HG02938 (cell line): ENCODE results near the gene SKIC8.

Experiments
- ATAC-seq: cut with Tn5 transposase; IDR thresholded peaks from one replicate; pipeline ENCODE4 v1.9.1; 2021; ENCODE audit warnings: mild to moderate bottlenecking, moderate library complexity; ENCODE audit not compliant: unreplicated experiment

Gene SKIC8

DNA sequence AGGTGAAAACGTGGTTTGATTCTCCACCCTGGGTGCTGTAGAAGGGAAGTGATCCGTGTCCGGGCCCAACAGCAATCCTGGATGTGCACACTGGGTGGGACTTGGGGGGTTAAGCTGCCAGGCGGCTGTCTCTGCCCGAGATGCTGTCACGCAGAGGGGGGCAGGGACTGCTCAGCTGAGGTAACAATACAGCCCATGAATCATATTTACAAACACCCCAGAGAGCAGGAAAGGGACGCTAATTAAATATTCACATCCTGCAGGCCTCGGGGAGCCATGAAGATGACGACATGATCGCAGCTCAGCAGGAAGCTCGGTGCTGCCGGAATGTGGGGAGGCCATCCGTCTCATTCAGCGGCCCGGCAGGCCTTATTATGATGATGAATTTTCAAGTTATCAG lies 22.8 kb upstream of the SKIC8 start:
- no peak for ATAC-seq

DNA sequence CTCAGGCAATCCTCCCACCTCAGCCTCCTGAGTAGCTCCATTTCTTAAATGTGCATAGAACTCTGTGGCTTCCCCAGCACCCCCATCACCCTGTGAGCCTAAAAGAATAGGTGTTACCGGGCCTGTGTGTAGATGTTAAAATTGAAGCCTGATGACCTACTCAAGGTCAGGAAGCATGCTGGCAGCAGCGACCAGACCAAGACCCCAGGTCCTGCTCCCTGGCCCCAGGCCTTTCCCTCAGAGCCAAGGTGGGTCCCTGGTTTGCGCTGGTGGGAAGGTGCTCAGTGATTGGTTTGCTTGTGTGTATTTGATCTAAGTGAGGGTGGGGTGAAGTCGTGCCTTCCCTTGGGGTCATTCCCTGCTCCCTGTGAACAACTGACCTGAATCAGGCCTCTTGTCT lies 22.4 kb upstream of the SKIC8 start:
- ATAC-seq: no peak

DNA sequence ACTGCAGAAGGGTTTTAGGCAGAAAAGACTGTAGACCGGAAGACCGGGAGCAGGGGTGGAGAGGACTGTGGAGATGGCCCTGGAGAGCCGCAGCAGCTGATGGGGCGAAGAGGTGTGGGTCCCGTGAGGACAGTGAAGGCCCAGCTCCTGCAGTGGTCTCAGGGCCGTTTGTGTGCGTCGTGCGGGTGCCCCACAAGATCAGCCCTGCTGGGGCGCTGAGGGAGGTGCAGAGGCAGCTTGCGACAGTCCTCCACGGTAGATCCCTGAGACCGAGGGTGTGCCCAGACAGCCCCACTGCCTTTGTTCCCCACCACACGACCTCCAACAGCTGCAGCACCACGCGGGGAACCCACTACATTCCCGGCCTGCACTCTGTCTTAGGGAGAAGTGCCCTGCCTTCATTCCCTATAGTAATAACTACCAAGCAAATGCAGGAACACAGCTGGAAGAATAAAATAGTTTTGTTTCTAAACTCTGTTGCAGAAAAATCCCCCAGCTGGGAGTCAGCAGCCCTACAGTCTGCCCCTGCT lies 21.7 kb upstream of the SKIC8 start:
- ATAC-seq: no peak

DNA sequence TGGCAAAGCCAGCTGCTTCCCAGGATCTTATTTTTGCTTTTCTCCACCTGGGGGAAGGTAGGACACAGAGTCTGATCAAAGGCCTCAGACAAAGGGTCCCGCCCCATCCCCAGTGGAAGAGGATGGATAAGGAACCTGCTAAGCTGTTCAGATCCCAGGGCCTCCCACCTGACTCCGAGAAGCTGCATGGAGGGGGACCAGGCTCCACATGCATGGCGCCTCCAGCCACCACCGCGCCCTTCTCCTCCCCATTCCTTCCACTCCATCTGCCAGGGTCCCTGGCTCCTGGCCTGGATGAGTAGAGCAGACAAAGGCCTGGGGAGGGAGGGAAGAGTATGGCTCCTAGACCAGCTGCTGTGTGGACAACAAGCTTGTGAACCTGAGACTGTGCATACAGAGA lies 20.8 kb upstream of the SKIC8 start:
- no peak for ATAC-seq

DNA sequence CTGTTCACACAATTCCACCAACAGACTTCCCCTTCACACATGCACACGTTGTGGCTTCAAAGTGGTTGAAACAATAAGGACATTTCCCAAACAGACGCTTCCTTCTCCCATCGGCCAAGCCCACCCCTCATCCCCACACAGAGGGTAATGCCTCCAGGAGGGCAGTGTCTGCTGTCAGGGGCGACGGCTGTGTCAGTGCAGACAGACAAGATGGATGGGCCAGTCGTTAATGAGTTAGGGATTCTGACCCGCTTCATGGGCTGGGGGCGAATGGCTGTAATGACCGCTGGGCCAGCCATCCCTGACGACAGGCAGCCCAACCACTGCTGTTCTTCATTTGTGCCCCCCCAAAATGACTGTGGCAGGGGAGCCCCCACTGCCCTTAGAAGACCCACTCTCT lies 20.2 kb upstream of the SKIC8 start:
- no peak for ATAC-seq

DNA sequence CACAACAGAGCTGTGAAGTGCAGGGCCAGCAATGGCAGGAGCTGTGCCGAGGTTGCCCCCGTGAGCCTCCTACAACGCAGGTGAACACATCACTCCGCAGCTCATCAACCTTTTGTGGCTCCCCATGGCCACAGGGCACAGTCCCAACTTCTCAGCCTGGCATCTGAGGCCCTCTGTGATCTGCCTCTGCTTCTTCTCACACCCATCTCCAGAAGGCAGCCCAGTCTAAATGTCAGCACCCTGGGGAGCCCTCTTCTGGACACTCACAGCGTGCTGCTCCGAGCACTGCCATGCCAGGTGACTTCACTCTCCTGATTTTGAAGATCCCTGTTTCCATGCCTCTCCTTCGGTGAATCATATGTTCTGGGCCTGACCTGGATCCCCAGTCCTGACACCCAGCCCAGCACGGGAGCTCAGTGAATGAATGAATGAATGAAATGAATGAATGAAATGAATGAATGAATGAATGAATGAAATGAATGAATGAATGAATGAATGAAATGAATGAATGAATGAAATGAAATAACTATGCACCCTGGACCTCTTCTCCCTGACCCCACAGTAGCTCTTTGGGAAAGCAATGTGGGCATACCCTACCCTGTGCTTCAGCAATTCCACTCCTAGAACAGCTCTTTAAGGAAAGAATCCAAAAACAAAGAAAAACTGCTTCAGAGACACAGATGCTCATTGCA lies 17.9 kb upstream of the SKIC8 start:
- ATAC-seq: no peak

DNA sequence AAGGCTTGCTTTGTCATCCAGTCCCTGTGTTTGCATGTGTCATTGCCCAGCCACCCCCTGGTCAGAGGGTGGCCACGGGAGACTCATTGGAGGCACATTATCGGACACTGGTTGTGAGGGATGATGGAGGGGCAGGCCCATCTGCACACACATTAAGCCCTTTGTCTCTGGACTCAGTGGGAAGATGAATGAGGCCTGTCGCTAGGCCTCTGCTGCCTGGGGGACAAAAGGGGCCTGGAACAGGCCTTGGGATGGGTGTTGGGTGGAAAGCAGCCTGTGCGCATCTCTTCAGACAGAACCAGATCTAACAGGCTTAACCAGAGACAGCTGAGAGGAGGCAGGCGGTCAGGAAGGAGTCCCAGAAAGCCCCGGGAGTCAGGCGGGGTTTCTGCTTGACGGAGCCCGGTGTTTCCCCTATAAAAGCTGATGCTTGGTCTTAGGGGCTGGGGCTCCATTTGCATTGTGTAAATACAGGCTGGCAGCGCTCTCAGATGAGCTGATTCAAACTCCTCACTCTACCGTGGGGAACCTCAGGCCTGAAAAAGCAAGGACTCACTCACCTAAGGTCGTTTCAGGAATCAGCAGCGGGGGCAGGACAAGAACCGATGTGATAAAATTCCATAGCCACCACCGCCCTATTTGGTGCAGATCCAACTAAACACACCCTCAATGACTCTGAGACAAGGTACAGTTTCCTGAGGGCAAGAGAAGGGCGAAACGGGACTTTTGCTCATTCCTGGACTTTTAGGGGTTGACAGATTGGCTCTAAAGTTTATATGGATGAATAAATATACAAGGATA lies 17.1 kb upstream of the SKIC8 start:
- ATAC-seq: no peak

DNA sequence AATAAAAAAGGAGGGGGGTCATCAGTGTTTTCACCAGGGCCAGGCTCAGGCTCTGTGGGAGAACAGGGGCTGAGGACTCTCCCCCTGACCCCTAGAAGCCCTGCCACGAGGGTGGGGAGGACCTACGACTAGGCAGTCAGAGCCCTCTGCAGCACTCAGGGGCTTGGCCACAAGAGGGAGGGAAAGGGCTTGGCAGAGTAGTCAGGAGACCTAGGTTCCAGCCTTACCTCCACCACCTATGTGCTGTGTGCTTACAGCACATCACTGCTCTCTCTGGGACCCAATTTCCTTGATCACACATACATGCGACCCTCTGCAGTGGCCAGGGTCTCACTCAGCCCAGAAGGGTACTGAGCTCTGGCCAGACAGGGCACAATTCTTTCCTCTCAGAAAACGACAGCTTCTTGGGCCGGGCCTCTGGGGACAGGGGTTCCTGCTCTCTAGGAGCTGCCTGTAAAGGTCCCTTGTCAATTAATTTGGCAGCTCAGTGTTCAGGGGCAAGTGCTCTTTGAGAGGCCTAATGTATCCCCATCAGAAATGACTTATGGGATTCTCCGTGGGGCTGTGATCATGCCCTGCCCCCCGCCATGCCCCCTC lies 16.4 kb upstream of the SKIC8 start:
- no peak for ATAC-seq

DNA sequence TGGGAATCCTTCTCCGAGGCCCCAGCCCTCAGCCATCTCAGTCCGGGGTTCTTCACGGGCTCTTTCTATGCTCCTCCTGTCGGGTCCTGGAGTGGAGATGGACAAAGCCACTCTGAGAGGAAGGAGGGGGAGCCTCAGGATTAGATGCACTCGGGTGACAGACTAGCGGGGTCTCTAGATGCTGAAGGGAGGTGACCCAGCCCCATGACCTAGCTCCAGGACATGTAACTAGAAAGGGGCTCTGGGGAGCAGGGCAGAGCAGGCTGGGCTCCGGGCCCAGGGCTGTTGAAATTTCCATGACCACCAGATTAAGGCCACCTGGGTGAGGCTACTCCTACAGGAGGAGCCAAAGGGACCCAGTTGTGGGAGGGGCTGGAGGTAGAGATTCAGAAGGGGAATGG lies 14.8 kb upstream of the SKIC8 start:
- ATAC-seq: no peak

DNA sequence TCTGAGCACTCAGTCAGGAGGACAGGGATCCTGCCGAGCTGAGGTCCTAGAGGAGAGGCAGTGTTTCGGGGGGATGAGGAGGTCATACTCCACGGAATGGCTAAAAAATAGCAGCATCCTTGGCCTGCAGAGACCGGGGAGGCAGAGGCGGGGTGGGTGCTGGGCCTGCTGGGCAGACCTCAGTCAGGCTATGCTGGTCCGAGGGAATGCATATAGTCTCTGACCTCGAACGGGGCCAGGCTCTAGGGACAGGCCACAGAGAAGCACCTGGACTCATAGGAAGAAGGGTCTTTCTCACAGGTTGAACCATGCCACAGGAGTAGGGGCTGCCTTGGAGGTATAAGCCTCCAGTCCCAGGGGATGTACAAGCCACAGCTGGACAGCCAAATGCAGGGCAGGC lies 14.0 kb upstream of the SKIC8 start:
- no peak for ATAC-seq

DNA sequence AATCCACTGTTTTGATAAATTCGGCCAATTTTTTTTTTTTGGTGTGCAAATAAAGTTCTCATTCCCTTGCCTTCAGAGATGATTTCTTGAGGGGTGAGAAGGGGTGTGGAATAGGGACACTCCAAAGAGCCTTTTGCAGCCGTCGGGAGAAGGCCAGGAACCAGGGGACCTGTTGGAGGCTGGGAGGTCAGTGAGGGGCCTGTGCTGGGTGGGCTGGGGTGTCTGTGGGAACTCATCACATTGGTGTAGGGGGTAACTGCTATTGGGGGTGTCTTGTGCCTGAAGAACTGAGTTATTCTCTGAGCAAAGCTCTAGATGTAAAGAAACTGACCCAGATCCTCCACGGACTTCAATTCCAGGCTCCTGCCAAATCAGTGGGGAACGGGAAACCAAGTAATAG lies 13.5 kb upstream of the SKIC8 start:
- ATAC-seq: no peak

DNA sequence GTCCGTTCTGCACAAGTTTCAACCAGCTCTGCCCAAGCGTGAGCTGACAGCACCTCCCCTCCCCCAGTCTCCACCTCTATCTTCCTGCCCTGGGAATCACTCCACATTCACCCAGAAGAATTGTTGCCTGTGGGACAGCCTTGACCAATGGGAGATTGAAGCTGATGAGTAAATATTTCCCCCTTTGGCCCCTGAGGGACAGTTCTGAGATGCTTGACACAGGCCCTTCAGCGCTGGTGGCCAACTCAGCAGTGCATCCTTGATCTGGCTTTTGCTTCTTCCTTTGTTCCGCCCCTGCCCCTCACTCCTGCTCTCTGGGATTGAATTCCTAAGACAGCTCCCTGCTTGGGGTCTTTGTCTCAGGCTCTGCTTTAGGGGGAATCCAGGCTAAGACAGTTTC lies 13.1 kb upstream of the SKIC8 start:
- no peak for ATAC-seq

DNA sequence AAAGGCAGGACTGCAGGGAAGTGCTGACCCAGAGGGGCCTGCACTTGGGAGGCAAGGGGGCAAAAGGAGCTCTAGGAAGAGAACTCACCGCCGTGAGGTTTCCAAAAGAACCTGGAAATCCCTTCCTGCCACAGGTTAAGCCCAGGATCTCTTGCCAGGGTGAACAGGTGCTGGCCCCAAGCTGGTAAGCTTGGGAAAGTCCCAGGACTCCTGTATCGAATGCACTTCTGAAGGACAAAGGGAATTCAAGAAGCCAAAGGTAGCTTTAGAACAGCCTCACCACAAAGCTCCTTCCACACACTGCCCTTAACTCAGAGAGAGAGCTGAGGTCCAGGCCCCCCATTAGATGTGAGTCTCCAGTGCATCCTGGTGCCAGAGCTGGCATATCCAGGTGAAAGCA lies 11.9 kb upstream of the SKIC8 start:
- ATAC-seq: no peak

DNA sequence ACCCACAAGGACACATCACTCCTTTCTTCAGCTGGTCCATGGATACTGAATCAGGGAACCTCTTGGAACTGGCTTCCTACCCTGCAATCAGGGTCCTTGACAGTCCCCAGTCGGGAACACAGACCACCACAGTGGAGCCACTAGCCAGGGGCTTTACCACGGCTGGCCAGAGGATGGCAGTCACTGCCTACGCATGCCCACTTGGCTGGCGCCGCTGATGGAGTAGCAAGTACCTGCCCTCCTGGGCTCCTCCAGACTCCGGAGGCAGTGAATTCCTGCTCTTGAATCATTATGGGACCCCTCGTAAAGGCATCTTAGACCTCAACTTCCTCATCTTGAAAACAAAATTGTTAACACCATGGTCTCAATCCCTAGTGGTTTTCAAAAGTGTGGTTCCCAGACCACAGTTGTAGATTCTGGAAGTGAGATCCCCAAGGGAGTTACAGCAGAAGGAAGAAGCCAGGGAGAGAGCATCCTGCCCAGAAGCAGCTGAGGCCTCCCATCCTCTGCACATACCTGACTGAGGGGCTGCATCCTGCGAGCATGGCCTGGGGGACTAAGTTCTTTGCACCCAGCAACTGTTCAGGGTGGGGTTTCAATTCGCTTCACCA lies 9.1 kb upstream of the SKIC8 start:
- ATAC-seq: no peak

DNA sequence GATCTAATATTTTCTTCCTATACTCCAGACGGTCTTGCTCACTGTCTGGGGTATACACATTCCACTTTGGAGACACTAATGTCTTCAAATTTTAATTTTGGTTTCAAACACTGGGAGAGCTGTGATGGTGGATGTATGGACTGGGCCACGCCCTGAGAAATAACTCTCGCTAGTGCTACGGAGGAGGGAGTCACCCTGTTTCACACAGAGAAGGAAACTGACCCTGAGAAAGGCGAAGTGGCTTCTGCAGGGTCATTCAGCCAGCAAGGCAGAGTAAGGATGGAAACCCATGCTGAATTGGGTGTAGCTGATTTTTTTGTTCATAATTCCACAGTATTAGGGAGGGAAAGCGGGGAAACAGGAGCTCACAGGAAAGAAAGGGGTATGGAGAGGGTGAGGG lies 8.6 kb upstream of the SKIC8 start:
- no peak for ATAC-seq

DNA sequence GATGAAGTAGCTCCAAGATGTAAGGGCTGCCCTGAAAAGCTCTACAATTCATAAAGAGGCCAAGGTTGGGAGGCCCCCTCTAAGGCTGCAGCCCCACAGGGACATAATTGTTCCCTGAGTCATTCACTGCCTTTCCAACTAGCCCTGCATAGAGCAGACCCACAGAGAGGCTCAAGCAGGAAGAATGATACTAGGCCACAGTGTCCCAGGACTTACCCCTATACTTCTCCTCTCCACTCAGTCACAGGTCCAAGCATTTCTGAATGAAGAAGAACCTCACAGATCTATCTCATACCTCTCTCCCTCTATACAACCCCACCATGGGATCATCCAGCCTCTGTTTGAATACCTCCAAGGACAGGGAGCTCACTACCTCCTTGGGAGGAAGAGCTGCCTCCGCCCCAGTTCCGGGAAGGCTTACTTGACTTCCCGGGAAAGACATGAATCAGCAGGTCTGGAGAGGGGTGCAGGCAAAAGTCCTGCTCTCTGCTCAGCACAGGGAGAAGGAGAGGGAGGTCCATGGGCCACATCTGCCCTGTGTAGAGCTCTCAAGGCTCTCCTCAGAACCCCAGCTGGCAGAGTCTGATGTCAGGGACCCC lies 6.9 kb upstream of the SKIC8 start:
- ATAC-seq: no peak

DNA sequence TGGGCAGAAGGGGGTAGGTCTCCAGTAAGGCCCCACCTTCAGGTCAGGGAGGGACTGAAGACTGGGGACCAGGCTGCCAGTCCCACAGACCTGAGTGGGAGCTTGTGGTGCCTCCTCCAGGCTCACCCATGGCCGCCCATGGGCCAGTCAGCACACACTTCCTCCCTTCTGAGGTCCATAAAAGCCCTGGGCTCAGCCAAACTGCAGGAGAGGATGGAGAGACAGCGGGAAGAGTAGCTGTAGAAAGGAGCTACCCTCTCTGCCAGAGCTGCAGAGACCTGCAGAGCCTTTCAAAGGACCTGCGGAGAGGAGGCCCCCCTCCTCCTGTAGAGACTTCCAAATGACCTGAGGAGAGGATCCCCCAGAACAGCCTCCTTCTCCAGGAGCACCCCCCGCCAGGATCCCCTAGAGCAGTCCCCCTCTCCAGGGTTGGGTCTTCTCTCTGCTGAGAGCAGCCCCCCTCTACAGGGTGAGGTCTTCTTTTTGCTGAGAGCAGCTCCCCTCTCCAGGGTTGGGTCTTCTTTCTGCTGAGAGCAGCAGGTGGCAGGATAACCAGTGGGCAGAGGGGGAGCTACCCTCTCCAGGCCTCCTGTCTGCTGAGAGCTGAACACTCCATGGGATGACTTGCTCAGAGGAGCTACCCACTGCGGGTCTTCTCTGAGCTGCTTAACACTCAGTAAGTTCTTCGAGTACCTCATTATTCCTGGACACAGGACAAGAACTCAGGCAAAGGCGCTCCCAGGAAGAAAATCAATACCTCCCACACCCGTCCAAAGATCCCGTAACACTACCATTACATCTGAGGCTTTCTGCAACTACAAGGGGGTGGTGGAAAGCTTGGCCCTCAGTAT lies 5.0 kb upstream of the SKIC8 start:
- ATAC-seq: no peak

DNA sequence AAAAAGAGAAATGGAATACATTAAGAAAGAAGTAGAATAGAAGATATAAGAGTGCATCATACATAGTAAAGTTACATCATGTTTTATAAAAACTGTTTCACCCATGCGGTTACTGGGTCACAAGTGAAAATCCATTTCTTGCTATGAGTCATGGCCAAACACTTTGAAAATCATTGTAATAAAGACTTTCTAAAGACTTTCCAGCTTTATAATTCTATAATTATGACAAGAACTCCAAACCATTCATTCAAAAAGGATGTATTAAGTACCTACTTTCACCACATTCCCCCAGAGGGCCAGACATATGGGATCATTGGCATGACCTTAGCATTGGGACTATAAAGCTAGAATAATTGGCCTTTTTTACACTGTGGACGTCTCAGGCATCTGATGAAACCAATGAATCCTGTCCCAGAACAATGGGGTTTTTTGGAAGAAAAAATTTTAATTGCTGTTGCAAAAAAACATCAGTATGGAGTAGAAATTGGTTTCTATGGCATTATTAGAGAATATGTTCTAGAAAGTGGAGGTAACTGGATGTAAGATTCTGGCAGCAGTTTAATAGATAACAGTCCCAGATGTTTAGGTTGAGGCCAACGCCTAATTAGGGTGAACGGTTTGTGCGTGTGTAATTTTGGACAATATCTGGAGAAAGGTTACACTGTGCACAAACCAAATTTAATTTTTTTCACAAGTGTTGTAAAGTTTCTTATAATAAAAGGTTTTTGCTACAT lies 3.3 kb upstream of the SKIC8 start:
- ATAC-seq: no peak

DNA sequence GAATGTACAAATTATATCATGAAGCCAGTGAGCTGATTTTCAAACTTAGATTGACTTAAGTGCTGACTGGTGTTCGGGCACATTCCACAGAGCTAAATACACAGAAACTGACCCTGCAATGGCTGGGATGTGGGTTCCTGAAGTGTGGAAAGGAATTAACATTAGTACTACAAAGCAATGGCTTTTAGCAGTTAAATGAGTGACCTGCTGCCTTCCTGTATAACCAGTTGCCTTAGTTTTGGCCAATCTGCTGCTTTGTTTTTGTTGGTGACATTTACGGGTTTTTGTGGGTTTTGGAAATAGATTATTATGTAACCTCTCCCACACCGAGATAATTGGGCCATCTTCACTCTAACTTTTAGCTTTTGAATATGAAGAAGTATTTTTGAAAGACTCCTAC lies 2.4 kb upstream of the SKIC8 start:
- no peak for ATAC-seq

DNA sequence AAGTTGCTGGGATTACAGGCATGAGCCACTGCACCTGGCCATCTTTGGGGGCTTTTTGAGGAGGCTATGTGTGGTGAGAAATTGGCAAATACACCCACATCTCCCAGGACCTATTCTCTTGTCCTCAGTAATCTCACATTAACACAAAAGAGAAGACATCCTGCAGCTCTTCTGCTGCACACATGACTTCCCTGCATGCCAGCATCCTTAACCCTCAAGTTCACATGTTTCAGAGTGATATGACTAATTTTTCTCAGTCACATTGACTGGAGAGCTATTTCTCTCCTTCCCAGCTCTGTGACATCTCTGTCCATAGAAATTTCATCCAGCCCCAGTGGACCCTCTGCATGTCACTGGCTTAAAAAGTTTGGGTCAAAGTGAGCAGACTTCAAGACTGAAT lies 1.9 kb upstream of the SKIC8 start:
- no peak for ATAC-seq
